Suprapubic skin (tissue), 4 donors: ENCODE results near the gene ADSS2.

Experiments
- EP300 ChIP-seq: sonication (generic); formaldehyde crosslinking; IDR thresholded peaks from one replicate; pipeline ENCODE4 v1.6.1; 2017; ENCODE audit warnings: antibody characterized with exemption
- POLR2A ChIP-seq, 2 donors: fragments of 450-650 bp; IDR thresholded peaks; one replicate each; pipeline ENCODE4 v1.6.1; 2017; ENCODE audit warnings: antibody characterized with exemption in 2 of 2, mild to moderate bottlenecking in 2 of 2, moderate library complexity in 2 of 2
- POLR2AphosphoS5 ChIP-seq, 3 donors: sonication (generic); formaldehyde crosslinking; IDR thresholded peaks; one replicate each; pipeline ENCODE4 v1.6.1; 2017; ENCODE audit warnings: antibody characterized with exemption in 3 of 3
- TF ChIP-seq, protein P1 (sequence below), 2 donors: fragments of 200-600 bp in 1 of 2; fragments of 450-650 bp in 1 of 2; sonication (generic) in 1 of 2; IDR thresholded peaks; one replicate each; pipeline ENCODE4 v1.5.1; 2016 to 2019; ENCODE audit warnings: antibody characterized with exemption in 2 of 2, mild to moderate bottlenecking in 1 of 2, moderate library complexity in 1 of 2

DNA sequence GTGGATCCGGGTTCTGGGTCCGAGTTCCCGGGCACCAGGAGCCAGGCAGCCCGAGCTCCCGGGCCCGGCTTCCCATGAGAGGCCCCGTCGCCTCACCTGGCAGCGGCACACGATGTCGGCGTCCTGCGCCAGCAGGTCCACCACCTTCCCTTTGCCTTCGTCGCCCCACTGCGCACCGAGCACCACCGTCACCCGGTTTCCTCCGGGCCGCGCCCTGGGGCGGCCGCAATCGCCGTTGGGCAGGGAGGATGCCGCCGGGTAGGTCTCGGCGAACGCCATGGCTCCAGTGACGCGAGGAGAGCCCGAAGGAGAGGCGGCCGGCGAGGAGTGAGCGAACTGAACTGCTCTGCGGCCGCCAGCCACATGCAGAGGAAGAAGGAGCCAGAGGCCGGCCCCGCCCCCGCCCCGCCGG lies at the start of gene ADSS2:
- TF ChIP-seq POLR2A (IDR thresholded peaks at IDR 0.05) (peak; percentile 65 to 84), EP300 (no peak), POLR2AphosphoS5 (IDR thresholded peaks at IDR 0.05) (peak in 2 of 3 donors; percentile 14 to 73)
- TF ChIP-seq, protein P1, sequence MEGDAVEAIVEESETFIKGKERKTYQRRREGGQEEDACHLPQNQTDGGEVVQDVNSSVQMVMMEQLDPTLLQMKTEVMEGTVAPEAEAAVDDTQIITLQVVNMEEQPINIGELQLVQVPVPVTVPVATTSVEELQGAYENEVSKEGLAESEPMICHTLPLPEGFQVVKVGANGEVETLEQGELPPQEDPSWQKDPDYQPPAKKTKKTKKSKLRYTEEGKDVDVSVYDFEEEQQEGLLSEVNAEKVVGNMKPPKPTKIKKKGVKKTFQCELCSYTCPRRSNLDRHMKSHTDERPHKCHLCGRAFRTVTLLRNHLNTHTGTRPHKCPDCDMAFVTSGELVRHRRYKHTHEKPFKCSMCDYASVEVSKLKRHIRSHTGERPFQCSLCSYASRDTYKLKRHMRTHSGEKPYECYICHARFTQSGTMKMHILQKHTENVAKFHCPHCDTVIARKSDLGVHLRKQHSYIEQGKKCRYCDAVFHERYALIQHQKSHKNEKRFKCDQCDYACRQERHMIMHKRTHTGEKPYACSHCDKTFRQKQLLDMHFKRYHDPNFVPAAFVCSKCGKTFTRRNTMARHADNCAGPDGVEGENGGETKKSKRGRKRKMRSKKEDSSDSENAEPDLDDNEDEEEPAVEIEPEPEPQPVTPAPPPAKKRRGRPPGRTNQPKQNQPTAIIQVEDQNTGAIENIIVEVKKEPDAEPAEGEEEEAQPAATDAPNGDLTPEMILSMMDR (IDR thresholded peaks at IDR 0.05), result no peak
